Measurements from ENCODE around the gene RABGAP1L. TPM values are rescaled to one million over a fixed set of nuclear protein-coding genes. Genes with fewer than 3 reads are reported as not detected.

RABGAP1L gene
- total RNA-seq, 1 experiment from 2014 or later, result 57.4 TPM

DNA sequence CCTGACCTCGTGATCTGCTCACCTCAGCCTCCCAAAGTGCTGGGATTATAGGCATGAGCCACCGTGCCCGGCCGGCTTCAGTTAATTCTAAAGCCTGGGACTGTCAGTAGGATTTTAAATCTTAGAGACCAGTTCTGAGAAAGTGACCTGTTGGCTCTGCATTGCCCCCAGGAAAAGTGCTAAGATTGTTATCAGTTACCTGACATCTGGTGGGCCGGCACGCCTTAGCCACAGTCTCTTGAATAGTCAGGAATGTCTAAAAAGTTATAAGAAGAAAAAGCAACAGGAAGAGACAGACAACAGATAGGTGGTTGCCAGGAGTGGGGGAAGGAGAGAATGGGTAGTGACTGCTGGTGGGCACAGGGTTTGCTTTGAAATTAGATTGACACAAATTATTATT is 35.1 kb downstream of the RABGAP1L start:
- POLR2A ChIA-PET (ENCODE audit: unreplicated experiment), result no interaction called here
- CTCF ChIA-PET, result no interaction called here

DNA sequence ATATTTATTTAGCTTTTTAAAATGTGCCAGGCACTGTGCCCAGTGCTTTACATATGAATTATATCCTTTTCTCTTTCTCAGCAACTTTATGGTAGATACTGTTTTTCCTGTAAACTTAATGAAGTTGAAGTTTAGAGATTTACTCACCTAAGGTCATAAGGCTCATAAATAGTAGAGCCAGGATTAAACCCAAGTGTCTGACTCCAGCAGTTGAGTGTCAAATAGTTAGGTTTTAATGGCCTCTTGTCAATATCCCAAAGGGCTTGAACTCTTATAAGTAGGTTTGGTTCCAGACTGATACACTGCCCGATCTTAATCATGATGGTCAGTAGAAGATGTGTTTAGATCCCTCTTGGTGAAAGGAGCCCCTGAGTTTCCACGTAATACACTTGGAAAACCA is 37.8 kb downstream of the RABGAP1L start:
- Histone ChIP-seq H3K4me3 (no peak overlapping the region), H3K9me3 (ENCODE audit: insufficient read depth, low read depth) (peaks cover 3% of the 10 kb centered on the region; the same call in 1 of the 2 replicates), H3K27ac (no peak overlapping the region), H3K79me2 (ENCODE audit: low read depth) (no peaks in the 10 kb centered on the region), H4K20me1 (ENCODE audit: insufficient read depth) (no peaks in the 10 kb centered on the region), H3K27me3 (ENCODE audit: insufficient read depth, low read depth) (no peaks in the 10 kb centered on the region), H3F3A (ENCODE audit: insufficient read depth, low read depth) (no peaks in the 10 kb centered on the region), H3K9me2 (ENCODE audit: insufficient read depth) (no peaks in the 10 kb centered on the region), H3K4me2 (no peak overlapping the region), H3K36me3 (ENCODE audit: low read depth) (no peaks in the 10 kb centered on the region), H2AFZ (no peak overlapping the region), H3K4me1 (replicated peaks; ENCODE audit: insufficient read depth) (no peaks in the 10 kb centered on the region)
- no peak for DNase-seq
- intact Hi-C loops (cut with micrococcal nuclease; ENCODE audit: unreplicated experiment), result no loop called here
- no TSS peak for BruUV-seq (replicated peaks)
- CTCF ChIA-PET, result no interaction called here
- TF ChIP-seq EZH2 (IDR thresholded peaks at IDR 0.05; ENCODE audit: low read depth), result no peak
- TF ChIP-seq, protein P1, sequence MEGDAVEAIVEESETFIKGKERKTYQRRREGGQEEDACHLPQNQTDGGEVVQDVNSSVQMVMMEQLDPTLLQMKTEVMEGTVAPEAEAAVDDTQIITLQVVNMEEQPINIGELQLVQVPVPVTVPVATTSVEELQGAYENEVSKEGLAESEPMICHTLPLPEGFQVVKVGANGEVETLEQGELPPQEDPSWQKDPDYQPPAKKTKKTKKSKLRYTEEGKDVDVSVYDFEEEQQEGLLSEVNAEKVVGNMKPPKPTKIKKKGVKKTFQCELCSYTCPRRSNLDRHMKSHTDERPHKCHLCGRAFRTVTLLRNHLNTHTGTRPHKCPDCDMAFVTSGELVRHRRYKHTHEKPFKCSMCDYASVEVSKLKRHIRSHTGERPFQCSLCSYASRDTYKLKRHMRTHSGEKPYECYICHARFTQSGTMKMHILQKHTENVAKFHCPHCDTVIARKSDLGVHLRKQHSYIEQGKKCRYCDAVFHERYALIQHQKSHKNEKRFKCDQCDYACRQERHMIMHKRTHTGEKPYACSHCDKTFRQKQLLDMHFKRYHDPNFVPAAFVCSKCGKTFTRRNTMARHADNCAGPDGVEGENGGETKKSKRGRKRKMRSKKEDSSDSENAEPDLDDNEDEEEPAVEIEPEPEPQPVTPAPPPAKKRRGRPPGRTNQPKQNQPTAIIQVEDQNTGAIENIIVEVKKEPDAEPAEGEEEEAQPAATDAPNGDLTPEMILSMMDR (conservative IDR thresholded peaks at IDR 0.05), result no peak
- POLR2A ChIA-PET (ENCODE audit: unreplicated experiment), result no interaction called here

More for the DNA sequence above, 35.1 kb downstream of the RABGAP1L start:
- TF ChIP-seq EZH2 (IDR thresholded peaks at IDR 0.05; ENCODE audit: low read depth), result no peak
- TF ChIP-seq, protein P1 (conservative IDR thresholded peaks at IDR 0.05), result no peak
- Histone ChIP-seq H3K4me1 (replicated peaks; ENCODE audit: insufficient read depth) (no peaks in the 10 kb centered on the region), H3F3A (ENCODE audit: insufficient read depth, low read depth) (0 out of 2 replicates have a peak, but pooled peaks cover 4% of the 10 kb centered on the region), H3K4me3 (no peak overlapping the region), H4K20me1 (ENCODE audit: insufficient read depth) (no peaks in the 10 kb centered on the region), H3K4me2 (no peak overlapping the region), H3K9me2 (ENCODE audit: insufficient read depth) (no peaks in the 10 kb centered on the region), H3K27ac (no peak overlapping the region), H3K36me3 (ENCODE audit: low read depth) (no peaks in the 10 kb centered on the region), H3K79me2 (ENCODE audit: low read depth) (no peaks in the 10 kb centered on the region), H2AFZ (no peak overlapping the region), H3K9me3 (ENCODE audit: insufficient read depth, low read depth) (no peaks in the 10 kb centered on the region; the same call in 1 of the 2 replicates), H3K27me3 (ENCODE audit: insufficient read depth, low read depth) (no peaks in the 10 kb centered on the region)
- no TSS peak for BruUV-seq (replicated peaks)
- intact Hi-C loops (cut with micrococcal nuclease; ENCODE audit: unreplicated experiment), result no loop called here
- DNase-seq, result no peak

DNA sequence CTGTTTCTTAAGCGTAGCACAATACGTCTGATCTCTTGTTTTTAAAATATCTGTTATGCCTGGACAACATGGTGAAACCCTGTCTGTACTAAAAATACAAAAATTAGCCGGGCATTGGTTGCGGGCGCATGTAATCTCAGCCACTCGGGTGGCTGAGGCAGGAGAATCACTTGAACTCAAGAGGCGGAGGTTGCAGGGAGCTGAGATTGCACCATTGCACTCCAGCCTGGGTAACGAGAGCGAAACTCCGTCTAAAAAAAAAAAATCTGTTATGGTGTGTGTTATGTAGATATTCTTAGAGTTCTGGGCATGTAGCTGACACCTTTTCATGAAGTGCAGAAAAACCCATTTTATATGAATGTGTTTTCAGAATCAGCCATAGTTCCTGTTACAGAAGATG is 38.2 kb downstream of the RABGAP1L start:
- no TSS peak for BruUV-seq (replicated peaks)
- Histone ChIP-seq H3K27ac (no peak overlapping the region), H3K9me2 (ENCODE audit: insufficient read depth) (no peaks in the 10 kb centered on the region), H3K4me3 (no peak overlapping the region), H3K36me3 (ENCODE audit: low read depth) (no peaks in the 10 kb centered on the region), H3K4me1 (replicated peaks; ENCODE audit: insufficient read depth) (no peaks in the 10 kb centered on the region), H3K27me3 (ENCODE audit: insufficient read depth, low read depth) (no peaks in the 10 kb centered on the region), H3F3A (ENCODE audit: insufficient read depth, low read depth) (no peaks in the 10 kb centered on the region), H3K9me3 (ENCODE audit: insufficient read depth, low read depth) (peaks cover 3% of the 10 kb centered on the region; the same call in 1 of the 2 replicates), H3K4me2 (no peak overlapping the region), H4K20me1 (ENCODE audit: insufficient read depth) (no peaks in the 10 kb centered on the region), H3K79me2 (ENCODE audit: low read depth) (no peaks in the 10 kb centered on the region), H2AFZ (no peak overlapping the region)
- ChIA-PET POLR2A (ENCODE audit: unreplicated experiment) (no interaction called here), CTCF (no interaction called here)
- intact Hi-C loops (cut with micrococcal nuclease; ENCODE audit: unreplicated experiment), result no loop called here
- no peak for DNase-seq
- TF ChIP-seq, protein P1 (conservative IDR thresholded peaks at IDR 0.05), result no peak
- no peak for TF ChIP-seq EZH2 (IDR thresholded peaks at IDR 0.05; ENCODE audit: low read depth)
